HG02642 (cell line): ENCODE measurements around the gene PSMB10.
"Not testable (repeated sequence)": the region's sequence is repeated elsewhere in the genome, so short reads cannot be mapped to it uniquely, and the experiment has no call there.

Experiments used
- ATAC-seq: cut with Tn5 transposase; IDR thresholded peaks from one replicate; pipeline ENCODE4 v1.9.1; 2021; ENCODE audit warnings: mild to moderate bottlenecking; ENCODE audit not compliant: unreplicated experiment, poor library complexity

PSMB10 gene

DNA sequence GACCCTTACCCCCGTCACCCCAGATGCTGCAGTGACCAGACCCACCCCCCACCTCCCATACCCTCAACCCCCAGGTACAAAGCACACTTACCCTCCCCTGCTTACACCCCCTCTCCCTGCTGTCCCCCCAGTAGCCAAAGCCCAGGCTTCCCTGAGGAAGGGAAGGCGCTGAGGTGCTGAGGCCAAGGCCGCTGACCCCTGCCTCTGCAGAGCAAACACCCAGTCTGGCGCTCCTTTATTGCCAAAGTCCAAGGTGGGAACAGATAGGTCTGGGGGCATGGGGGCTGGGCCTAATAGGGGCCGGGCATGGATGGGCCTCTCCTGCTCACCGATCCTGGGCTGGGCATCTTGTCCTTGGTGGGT lies 6.6 kb upstream of the PSMB10 start:
- ATAC-seq: no peak

- ATAC-seq: no peak
These were observed 6.0 kb upstream of the PSMB10 start for GRCh38 chr16:67942510-67943255.

GRCh38 chr16:67942200-67942509 lies 5.5 kb upstream of the PSMB10 start:
- no peak for ATAC-seq

- ATAC-seq: no peak
These were observed 5.0 kb upstream of the PSMB10 start for GRCh38 chr16:67941469-67942199.

DNA sequence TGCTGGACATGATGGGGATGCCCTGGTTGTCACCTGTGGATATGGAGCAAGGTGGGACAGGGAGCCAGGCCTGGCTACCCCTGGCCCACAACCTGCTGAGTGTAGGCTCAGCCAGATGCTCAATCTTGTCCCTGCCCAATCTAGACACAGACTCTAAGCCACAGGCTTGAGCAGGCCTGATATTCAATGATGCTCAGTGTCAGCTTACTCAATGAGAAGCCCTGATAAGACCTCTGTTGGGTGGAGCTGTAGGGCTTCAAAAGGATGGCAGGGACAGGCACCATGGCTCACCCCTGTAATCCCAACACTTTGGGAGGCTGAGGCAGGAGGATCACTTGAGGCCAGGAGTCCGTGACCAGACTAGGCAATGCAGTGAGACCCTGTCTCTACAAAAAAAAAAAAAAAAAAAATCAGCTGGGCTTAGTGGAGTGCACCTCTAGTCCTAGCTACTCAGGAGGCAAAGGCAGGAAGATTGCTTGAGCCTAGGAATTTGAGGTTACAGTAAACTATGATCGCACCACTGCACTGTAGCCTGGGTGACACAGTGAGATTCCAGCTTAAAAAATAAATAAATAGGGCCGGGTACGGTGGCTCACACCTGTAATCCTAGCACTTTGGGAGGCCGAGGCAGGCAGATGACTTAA lies 3.9 kb upstream of the PSMB10 start:
- ATAC-seq: no peak

DNA sequence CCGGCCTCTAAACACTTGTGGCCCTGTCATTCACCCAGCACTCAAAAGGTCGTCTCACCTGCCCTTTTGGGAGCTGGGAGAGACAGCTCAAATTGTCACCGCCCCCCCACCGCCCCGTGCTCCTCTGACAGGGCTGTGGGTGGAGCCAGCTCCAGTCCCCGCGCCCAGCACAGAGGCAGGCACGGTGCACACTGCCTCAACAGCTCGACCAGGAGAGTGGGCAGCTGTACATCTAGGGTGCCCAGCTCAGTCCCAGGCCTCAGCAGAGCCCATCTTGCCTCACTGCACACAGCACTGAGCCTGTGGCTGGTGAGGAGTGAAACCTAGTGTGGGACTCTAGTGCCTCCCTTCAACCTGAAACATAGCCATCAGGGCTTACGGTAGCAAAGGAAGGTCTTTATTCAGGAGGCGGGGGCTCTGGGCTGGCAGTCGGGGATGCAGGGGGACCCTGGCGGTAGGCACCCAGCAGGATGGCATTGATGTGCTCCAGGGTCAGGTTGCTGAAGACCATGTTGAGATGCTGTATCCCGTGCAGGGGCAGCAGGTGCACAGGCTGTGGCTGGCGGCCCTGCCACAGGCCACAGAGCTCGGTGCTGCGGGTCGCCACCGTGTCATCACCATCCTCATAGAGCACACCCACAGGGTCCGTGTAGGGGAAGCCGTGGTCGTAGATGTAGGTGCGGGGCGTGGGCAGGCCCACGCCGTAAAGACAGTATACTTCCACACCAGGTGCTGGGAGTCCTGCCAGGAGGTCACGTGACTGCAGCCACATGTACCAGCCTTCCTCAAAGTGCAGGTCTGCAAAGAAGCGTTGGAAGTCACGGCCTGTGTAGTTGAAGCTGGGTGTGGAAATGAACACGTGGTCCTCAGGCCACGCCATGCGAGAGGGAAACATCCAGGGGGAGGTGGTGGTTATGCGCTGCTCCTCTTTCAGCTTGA lies 3.1 kb upstream of the PSMB10 start:
- ATAC-seq: no peak

- not testable (repeated sequence) for ATAC-seq
These were observed 1.1 kb upstream of the PSMB10 start for GRCh38 chr16:67937713-67938112.

GRCh38 chr16:67936880-67937605 lies 393 bp upstream of the PSMB10 start:
- ATAC-seq: peak; percentile 44

GRCh38 chr16:67935402-67936123 lies 1.1 kb downstream of the PSMB10 start:
- peak; percentile 90 for ATAC-seq

DNA sequence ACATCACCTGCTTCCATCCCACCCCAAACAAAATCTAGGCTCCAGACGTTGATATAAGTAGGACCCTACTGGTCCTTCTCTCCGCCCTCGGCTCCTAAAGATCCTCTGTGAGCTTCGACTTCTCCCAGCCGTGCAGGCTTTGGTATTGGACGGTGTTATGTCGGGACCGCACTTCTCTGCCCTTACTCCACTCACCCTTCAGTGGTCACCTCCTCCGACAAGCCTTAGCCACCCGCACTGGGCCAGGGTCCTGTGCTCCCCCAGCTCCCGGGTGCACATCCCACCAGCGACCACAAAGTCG lies 1.6 kb downstream of the PSMB10 start:
- ATAC-seq: no peak

- no peak for ATAC-seq
These were observed 2.1 kb downstream of the PSMB10 start for GRCh38 chr16:67934306-67935100.

DNA sequence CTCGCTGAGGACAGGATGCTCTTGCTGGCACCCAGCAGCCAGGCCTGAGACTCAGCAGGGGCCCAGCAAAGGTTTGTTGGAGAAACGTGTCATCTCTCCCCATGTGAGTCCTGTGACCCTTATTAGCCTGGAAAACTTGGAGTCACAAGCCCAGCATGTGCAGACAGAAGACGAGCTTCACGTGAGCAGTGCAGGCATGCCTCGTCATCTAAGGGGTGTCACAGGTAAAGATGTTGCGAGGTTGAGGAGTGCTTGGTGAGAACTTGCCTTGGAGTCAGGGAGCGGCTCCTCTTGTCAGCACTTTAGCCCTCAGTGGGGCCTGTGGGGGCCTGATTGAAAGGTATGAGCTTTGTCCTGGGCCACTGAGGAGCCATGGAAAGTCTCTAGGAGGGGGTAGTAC lies 2.8 kb downstream of the PSMB10 start:
- ATAC-seq: no peak

GRCh38 chr16:67932462-67932840 lies 4.2 kb downstream of the PSMB10 start:
- no peak for ATAC-seq

DNA sequence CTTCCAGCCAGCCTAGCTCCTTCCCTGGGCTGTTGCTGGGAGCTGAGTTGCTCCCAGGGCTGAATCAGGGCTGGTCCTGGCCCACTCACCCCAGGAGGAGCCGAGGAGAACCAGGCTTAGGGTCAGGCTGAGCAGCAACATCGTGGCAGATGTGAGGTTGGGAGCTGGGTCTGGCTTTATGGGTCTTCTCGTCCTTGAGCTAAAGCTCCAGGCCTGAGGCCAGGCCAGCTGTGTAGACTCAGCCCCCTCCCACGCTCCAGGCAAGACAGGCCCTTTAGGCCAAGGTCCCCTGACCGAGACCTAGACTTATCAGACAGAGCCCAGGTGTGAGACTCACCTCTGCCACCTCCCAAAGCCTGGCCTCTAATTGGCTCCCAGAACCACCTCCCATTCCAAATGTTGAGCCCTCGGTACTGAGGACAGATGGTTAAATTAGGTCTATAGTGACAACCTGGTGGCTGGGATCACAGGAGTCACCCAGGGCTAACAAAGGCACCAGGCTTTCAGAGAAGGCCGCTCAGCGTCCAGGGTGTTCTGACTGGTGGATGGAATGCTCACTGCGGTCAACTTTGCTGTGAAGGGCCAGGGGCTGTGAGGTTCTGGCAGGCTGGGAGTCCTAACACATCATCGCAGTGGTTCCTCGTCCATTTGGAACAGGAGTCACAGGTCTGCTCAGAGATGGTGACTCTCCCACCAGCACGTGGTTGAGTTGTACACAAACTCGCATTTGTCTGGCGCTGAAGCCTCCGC lies 4.8 kb downstream of the PSMB10 start, which contains the start of gene CTRL:
Gene CTRL, minus strand, starts transcription at position 151 of the 750 bp plus-strand sequence. Its CDS starts 10 bp downstream, at position 141.
- ATAC-seq: no peak

DNA sequence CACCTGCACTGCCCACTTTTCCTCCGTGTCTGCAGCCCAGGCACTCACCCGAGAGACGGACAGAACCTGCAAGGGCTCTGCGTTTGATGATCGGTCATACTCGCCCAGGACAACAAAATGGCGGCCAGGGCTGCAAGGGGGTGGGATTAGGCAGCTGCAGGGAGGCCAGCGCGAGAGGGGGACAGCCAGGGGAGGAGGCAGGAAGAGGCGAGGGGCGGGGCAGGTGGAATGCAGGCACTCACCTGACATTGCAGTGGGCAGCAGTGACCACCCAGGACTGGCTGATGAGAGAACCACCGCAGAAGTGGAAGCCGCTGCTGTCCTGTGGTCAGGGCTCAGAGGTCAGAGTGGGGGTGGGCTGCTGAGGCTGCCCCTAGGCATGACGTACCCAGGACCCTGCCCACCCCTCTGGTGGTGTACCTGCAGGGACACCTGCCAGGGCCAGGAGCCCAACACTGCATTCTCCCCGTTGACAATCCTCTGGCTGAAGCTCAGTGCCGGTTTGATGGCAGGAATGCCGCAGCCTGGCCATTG lies 5.9 kb downstream of the PSMB10 start:
- no peak for ATAC-seq

GRCh38 chr16:67930191-67930590 lies 6.5 kb downstream of the PSMB10 start:
- no peak for ATAC-seq

GRCh38 chr16:67928561-67929364 lies 7.9 kb downstream of the PSMB10 start:
- ATAC-seq: peak; percentile 53
